KMS-11 (cell line): Measurements from ENCODE around the gene ZNF486.
"Not testable (repeated sequence)": the region's sequence is repeated elsewhere in the genome, so short reads cannot be mapped to it uniquely, and the experiment has no call there.

ENCODE experiments used
- H2AFZ ChIP-seq: fragments of 200-600 bp; sonication (generic); 2 replicates; pipeline ENCODE4 v1.6.1; 2016; ENCODE audit warnings: antibody characterized with exemption, mixed run types, low read depth
- H3K27ac ChIP-seq: fragments of 200-600 bp; sonication (generic); 2 replicates; pipeline ENCODE4 v1.6.1; 2016; ENCODE audit warnings: mild to moderate bottlenecking, mixed run types
- H3K27me3 ChIP-seq: fragments of 200-600 bp; sonication (generic); 2 replicates; pipeline ENCODE4 v1.6.1; 2017; ENCODE audit warnings: mild to moderate bottlenecking, low read depth, mixed run types, moderate library complexity; ENCODE audit not compliant: insufficient read depth
- H3K36me3 ChIP-seq: fragments of 200-600 bp; sonication (generic); 2 replicates; pipeline ENCODE4 v1.6.1; 2017; ENCODE audit warnings: mild to moderate bottlenecking, mixed run types; ENCODE audit not compliant: insufficient read depth
- H3K4me1 ChIP-seq: fragments of 200-600 bp; sonication (generic); 2 replicates; pipeline ENCODE4 v1.6.1; 2016; ENCODE audit warnings: mild to moderate bottlenecking, low read depth, mixed run types; ENCODE audit not compliant: poor library complexity, severe bottlenecking
- H3K4me2 ChIP-seq: fragments of 200-600 bp; sonication (generic); 2 replicates; pipeline ENCODE4 v1.7.0; 2016; ENCODE audit warnings: mild to moderate bottlenecking, mixed run types
- H3K4me3 ChIP-seq: fragments of 200-600 bp; sonication (generic); IDR thresholded peaks from 2 replicates; pipeline ENCODE4 v1.6.1; 2017; ENCODE audit warnings: low read depth, low read length, mixed read lengths; ENCODE audit not compliant: insufficient read depth
- H3K79me2 ChIP-seq: fragments of 200-600 bp; sonication (generic); 2 replicates; pipeline ENCODE4 v1.6.1; 2016; ENCODE audit warnings: low read depth, mixed run types; ENCODE audit not compliant: insufficient read depth
- H3K9ac ChIP-seq: fragments of 200-600 bp; sonication (generic); 2 replicates; pipeline ENCODE4 v1.6.1; 2016; ENCODE audit warnings: mild to moderate bottlenecking, mixed run types
- H4K20me1 ChIP-seq: fragments of 200-600 bp; sonication (generic); 2 replicates; pipeline ENCODE4 v1.6.1; 2016; ENCODE audit warnings: mild to moderate bottlenecking, mixed run types; ENCODE audit not compliant: insufficient read depth
- CTCF ChIP-seq: fragments of 200-600 bp; sonication (generic); conservative IDR thresholded peaks from 2 replicates; pipeline ENCODE4 v1.6.1; 2017; ENCODE audit warnings: low read depth, mild to moderate bottlenecking, antibody characterized with exemption, low read length, moderate library complexity, mixed read lengths

The ZNF486 gene

DNA sequence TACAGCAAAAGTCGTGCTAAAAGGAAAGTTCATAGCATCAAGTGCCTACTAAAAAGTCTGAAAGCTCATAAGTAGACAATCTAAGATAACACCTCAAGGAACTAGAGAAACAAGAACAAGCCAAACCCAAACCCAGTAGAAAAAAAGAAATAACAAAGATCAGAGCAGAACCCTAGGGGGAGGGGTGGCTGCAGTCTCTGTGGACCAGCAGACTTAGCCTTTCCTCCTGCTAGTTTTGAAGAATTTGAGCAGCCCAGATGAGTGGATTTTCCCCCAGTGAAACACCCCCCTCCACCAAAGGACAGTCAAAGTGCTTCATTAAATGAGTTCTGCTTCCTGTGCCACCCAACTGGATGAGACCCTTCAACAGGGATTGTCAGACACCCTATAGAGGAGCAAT lies 2.6 kb upstream of the ZNF486 start:
- Histone ChIP-seq H2AFZ (no peak overlapping the region), H3K4me3 (no peak overlapping the region), H3K27ac (no peak overlapping the region), H4K20me1 (no peaks in the 10 kb centered on the region), H3K4me1 (no peaks in the 10 kb centered on the region), H3K4me2 (no peak overlapping the region), H3K9ac (no peak overlapping the region), H3K79me2 (no peaks in the 10 kb centered on the region), H3K27me3 (no peaks in the 10 kb centered on the region), H3K36me3 (no peaks in the 10 kb centered on the region)
- no peak for TF ChIP-seq CTCF

DNA sequence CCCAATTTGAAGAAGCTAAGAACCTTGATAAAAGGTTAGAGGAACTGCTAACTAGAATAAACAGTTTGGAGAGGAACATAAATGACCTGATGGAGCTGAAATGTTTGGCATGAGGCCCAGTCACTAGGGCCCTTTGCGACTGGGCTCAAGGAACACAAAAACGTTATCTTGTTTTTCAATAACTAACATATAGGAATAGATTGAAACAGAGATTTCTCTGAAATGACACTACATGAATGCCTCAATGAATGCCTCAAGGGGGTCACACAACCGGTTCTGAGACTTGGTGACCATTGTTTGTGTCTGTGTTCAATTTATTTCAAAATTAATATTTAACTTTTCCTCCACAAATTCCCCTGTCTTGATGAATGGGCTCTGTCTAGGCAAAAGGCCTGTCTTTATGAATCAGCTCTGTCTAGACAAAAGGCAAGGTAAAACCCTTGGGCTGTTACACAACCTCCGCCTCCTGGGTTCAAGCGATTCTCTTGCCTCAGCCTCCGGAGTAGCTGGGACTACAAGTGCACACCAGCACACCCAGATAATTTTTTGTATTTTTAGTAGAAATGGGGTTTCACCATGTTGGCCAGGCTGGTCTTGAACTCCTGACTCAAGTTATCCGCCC lies 932 bp upstream of the ZNF486 start:
- Histone ChIP-seq H3K79me2 (no peaks in the 10 kb centered on the region), H3K4me3 (no peak overlapping the region), H3K27me3 (no peaks in the 10 kb centered on the region), H3K4me1 (no peaks in the 10 kb centered on the region), H3K4me2 (no peak overlapping the region), H3K27ac (no peak overlapping the region), H4K20me1 (no peaks in the 10 kb centered on the region), H3K9ac (no peak overlapping the region), H2AFZ (no peak overlapping the region), H3K36me3 (no peaks in the 10 kb centered on the region)
- TF ChIP-seq CTCF = no peak

GRCh38 chr19:20167651-20168122 lies 673 bp downstream of the ZNF486 start:
- Histone ChIP-seq H3K27me3 (no peaks in the 10 kb centered on the region), H3K4me2 (no peak overlapping the region), H3K4me3 (no peak overlapping the region), H3K27ac (no peak overlapping the region), H3K4me1 (no peaks in the 10 kb centered on the region), H2AFZ (no peak overlapping the region), H4K20me1 (no peaks in the 10 kb centered on the region), H3K79me2 (no peaks in the 10 kb centered on the region), H3K9ac (no peak overlapping the region), H3K36me3 (no peaks in the 10 kb centered on the region)
- TF ChIP-seq CTCF = no peak

- Histone ChIP-seq H3K27ac (no peak overlapping the region), H3K9ac (no peak overlapping the region), H3K4me1 (no peaks in the 10 kb centered on the region), H4K20me1 (no peaks in the 10 kb centered on the region), H3K27me3 (no peaks in the 10 kb centered on the region), H3K79me2 (no peaks in the 10 kb centered on the region), H3K36me3 (no peaks in the 10 kb centered on the region), H3K4me3 (no peak overlapping the region), H3K4me2 (no peak overlapping the region), H2AFZ (no peak overlapping the region)
- no peak for TF ChIP-seq CTCF
These were observed 4.3 kb downstream of the ZNF486 start for GRCh38 chr19:20171285-20171684.

- not testable (repeated sequence) for H4K20me1 ChIP-seq, H3K4me1 ChIP-seq, H3K4me2 ChIP-seq, H3K36me3 ChIP-seq, H3K27me3 ChIP-seq, H3K9ac ChIP-seq, H3K79me2 ChIP-seq, H3K4me3 ChIP-seq, H3K27ac ChIP-seq, H2AFZ ChIP-seq
These were observed 8.8 kb downstream of the ZNF486 start for GRCh38 chr19:20175848-20176247.

DNA sequence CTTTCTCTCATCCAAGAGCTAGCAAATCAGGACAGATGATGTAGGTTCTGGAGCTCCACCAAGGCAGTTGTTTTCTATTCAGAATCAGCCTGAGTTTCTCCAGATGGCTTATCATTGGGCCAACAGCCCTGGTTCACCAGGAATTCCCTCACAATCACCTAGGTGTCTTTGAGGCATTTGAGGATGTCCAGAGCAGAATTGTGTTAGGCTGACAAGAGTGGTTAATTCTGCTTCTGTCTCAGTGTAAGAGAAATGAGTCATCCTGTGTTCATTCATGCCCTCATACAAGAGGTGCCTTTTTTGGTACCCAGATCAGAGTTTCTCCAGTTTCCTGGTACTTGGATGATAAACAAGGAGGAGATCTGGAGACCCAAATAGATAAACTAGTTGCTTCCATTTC lies 12.9 kb downstream of the ZNF486 start:
- not testable (repeated sequence) for H3K4me2 ChIP-seq, H3K27ac ChIP-seq, H3K4me1 ChIP-seq, H3K27me3 ChIP-seq, H2AFZ ChIP-seq, H3K79me2 ChIP-seq, H3K36me3 ChIP-seq, H3K9ac ChIP-seq, H4K20me1 ChIP-seq, H3K4me3 ChIP-seq
